ENCODE data around the gene PTCHD1. TPM values are rescaled to one million over a fixed set of nuclear protein-coding genes. Genes with fewer than 3 reads are reported as not detected.

PTCHD1 gene
- total RNA-seq, 2 experiments from 2014 or later = not detected

DNA sequence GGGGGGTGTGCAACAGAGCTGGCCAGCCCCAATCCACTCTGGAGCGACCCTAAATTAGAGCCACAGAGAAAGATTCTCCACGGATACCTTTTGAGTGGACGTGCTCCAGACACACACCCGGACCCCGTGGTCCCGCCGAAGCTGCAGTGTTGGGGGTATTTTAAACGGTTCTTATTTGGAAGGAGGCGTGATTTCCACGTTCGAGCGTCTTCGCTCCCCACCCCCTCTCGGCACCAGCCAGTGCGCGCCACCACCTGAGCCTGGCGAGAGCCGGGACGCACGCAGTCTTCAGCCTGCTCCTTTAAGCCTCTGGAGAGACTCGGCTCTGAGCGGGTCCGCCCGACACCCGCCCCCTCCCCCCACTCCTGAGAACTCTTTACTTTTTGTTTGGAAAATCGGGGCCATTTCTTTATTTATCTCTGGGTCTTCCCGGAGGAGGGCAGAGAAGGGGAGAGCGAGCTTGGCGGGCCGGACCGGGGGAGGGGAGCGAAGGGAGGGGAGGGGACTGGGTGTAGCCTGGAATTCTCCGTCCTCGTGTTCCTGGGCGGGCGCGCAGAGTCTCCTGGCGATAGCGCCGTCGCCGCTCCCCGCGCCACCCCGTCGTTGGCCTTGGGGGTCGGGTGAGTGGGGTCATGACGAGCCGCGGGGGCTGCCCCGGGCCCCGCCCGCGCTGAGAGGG lies 668 bp upstream of the PTCHD1 start:
- Mint-ChIP-seq H3K27ac (no peak overlapping the region), H3K9me3 (no peaks in the 10 kb centered on the region), H3K4me1 (peaks cover 6% of the 10 kb centered on the region), H3K27me3 (peaks cover 68% of the 10 kb centered on the region), H3K4me3 (peak overlapping the region; percentile 22), H3K36me3 (no peaks in the 10 kb centered on the region)
- no peak for DNase-seq

DNA sequence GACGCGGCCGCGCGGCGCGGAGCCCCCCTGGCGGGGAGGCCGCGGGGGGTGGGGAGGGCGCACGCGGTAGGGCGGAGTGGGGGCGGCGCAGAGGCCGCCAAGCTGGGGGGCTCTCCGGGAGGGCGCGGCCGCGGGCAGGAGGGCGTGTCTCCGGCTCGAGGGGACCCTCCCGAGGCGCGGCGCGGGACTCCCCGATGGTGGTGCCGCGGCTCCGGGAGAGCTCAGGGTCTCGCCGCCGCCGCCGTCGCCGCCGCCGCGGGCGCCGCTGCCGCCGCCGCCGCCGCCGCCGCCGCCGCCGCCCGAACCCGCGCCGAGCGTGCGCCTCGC lies 165 bp upstream of the PTCHD1 start:
- peaks cover 68% of the 10 kb centered on the region for H3K27me3 Mint-ChIP-seq
- H3K4me3 Mint-ChIP-seq = no peak overlapping the region
- no peaks in the 10 kb centered on the region for H3K36me3 Mint-ChIP-seq
- H3K9me3 Mint-ChIP-seq = no peaks in the 10 kb centered on the region
- H3K27ac Mint-ChIP-seq = no peak overlapping the region
- no peak for DNase-seq
- H3K4me1 Mint-ChIP-seq = peaks cover 6% of the 10 kb centered on the region

DNA sequence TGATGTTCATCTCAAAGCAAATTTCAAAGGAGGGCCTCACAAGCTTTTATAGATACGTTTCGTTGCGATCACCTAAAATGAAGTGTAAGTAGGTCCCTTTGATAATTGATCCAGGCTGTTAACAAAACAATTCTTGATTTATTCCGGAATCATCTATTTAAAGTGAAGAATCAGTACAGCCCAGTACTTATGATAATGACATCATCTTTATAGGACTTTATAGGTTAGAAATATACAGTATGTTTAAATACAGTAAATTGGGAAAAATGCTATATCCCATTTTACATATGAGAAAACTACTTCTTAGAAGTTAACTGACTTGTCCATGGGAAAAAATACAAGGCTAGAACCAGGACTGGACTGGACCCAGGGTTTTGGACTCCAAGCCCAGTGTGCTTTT lies 3.7 kb downstream of the PTCHD1 start:
- no peak for DNase-seq
- Mint-ChIP-seq H3K27me3 (peaks cover 49% of the 10 kb centered on the region), H3K9me3 (no peaks in the 10 kb centered on the region), H3K4me3 (no peak overlapping the region), H3K4me1 (no peaks in the 10 kb centered on the region), H3K27ac (no peak overlapping the region), H3K36me3 (no peaks in the 10 kb centered on the region)

DNA sequence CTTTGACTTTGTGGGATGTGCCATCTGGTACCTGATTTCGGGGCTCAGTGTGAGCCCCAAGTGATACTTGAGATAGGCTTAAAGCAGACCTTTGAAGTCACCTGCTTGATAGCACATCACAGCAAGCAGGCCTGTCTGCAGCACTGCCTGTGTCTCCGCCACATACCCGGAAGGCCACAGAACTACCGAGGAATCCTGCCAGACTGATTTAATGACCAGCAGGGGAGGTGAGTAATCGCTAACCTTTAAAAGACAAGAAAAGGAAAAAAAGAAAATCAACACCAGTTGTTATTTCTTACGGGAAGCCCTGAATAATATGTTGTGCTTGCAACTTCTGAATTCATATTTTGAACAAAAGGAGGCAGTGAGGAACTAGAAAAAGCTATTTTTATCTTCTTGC lies 6.8 kb downstream of the PTCHD1 start:
- no peak overlapping the region for H3K27ac Mint-ChIP-seq
- no peak overlapping the region for H3K4me3 Mint-ChIP-seq
- no peak for DNase-seq
- no peaks in the 10 kb centered on the region for H3K9me3 Mint-ChIP-seq
- H3K36me3 Mint-ChIP-seq = no peaks in the 10 kb centered on the region
- no peaks in the 10 kb centered on the region for H3K4me1 Mint-ChIP-seq
- peaks cover 27% of the 10 kb centered on the region for H3K27me3 Mint-ChIP-seq

DNA sequence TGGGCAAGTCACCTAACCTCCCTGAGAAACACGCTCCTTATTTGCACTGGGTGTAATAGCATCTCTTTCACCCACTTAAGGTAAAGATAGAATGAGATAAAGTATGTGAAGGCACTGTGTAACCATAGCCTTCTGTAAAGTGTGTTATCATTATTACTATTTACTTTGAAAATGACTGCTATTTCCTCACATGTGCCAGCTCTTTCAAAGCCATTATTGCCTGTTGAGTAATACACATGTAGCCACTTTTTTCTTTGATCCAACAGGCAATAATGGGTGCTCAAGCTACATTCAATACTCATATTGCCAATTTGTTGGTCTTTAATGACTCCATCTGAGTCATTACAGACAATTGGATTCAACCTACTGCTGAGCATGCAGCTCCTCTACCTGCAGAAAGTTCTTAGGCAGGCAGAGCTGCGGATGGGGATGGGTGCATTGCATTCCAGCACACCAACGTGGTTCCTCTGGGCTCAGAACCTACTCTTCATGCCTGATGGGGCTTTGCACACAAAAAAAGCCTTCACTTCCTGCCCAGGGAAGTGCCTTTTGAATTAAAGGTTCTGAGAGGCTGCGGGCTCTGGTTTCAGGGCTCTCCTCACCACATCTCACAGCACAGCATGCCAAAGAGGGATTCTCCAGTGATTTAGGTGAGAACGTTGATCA lies 9.7 kb downstream of the PTCHD1 start:
- Mint-ChIP-seq H3K27ac (no peak overlapping the region), H3K4me3 (no peak overlapping the region), H3K27me3 (peaks cover 18% of the 10 kb centered on the region), H3K9me3 (no peaks in the 10 kb centered on the region), H3K36me3 (no peaks in the 10 kb centered on the region), H3K4me1 (no peaks in the 10 kb centered on the region)
- no peak for DNase-seq

DNA sequence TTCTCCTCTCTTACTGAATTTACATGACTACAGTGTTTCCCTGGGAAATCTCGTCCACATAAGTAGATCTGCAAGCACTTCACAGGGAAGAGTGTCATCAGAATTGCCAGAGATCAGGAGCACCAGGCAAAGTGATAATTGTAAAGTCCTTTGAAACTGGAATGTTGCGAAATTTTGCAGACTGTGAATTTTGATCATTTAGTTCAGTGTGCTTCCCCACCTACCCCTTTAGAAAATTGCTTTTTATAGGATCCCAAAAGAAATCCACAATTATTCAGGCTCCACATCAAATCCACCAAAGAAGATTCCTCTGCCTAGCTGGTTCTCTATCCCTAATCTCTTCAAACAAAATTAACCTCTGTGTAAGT lies 10.2 kb downstream of the PTCHD1 start:
- H3K4me3 Mint-ChIP-seq = no peak overlapping the region
- no peaks in the 10 kb centered on the region for H3K36me3 Mint-ChIP-seq
- H3K4me1 Mint-ChIP-seq = no peaks in the 10 kb centered on the region
- H3K27ac Mint-ChIP-seq = no peak overlapping the region
- H3K9me3 Mint-ChIP-seq = no peaks in the 10 kb centered on the region
- no peak for DNase-seq
- peaks cover 18% of the 10 kb centered on the region for H3K27me3 Mint-ChIP-seq

DNA sequence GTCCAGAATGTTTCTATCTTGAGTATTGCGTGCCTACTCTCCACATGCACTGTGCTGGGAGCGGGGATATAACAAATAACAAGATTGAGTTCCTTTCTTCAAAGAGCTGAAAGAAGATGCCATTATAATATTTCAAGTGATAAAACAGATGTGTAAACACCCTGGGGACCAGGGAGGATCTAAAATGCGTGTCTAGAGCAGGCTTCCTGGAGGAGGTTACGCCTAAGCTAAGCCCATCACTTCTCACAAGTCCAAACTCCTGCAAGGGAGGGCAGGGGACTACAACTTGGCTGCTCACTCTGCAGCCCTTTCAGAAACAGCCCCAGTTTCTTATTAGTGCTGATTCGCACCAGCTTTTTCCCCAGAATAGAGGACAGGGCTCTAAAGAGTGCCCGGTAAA lies 21.5 kb downstream of the PTCHD1 start:
- no peak overlapping the region for H3K27ac Mint-ChIP-seq
- no peaks in the 10 kb centered on the region for H3K27me3 Mint-ChIP-seq
- H3K36me3 Mint-ChIP-seq = no peaks in the 10 kb centered on the region
- DNase-seq = no peak
- peaks cover 6% of the 10 kb centered on the region for H3K9me3 Mint-ChIP-seq
- no peak overlapping the region for H3K4me3 Mint-ChIP-seq
- H3K4me1 Mint-ChIP-seq = no peaks in the 10 kb centered on the region

DNA sequence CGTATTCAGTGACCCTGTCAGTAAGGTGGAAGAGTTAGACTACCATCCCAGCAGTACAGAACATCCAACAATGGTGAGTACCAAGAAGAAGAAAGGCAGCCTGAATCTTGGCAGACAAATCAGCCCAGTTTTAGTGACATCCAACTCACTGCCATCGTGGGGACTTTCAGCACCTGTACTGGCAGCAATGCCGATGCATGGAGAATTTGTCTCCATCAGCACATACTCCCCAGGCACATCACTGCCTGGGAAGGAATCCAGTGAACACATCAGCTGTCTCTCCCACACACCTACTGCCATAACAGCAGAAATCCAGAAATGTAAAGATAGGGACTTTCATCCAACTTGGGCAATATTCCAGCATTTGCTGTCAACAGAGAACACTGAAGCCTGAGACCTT lies 29.8 kb downstream of the PTCHD1 start:
- H3K27me3 Mint-ChIP-seq = no peaks in the 10 kb centered on the region
- no peak overlapping the region for H3K27ac Mint-ChIP-seq
- H3K9me3 Mint-ChIP-seq = peaks cover 4% of the 10 kb centered on the region
- H3K4me1 Mint-ChIP-seq = no peaks in the 10 kb centered on the region
- H3K36me3 Mint-ChIP-seq = no peaks in the 10 kb centered on the region
- H3K4me3 Mint-ChIP-seq = no peak overlapping the region
- no peak for DNase-seq

DNA sequence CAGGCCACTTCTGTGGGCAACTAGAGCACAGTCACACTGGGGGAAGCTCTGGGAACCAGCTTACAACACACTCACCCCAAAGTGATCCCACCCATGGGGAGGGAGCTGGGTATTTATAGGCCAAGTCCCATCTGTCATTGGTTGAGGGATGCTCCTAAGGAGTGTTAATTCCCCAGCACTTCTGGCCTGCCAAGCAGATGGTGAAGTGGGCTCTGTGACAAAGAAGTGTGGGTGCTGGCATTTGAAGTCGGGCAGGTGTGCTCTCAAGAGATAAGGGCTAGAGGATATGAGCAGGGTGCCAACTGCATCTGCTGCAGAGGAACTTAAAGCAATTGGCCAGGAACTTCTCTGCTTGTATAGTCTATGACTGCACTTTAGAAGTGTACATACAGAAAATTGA lies 30.9 kb downstream of the PTCHD1 start:
- Mint-ChIP-seq H3K4me1 (no peaks in the 10 kb centered on the region), H3K9me3 (peaks cover 2% of the 10 kb centered on the region), H3K27me3 (no peaks in the 10 kb centered on the region), H3K27ac (no peak overlapping the region), H3K36me3 (no peaks in the 10 kb centered on the region), H3K4me3 (no peak overlapping the region)
- DNase-seq = no peak

DNA sequence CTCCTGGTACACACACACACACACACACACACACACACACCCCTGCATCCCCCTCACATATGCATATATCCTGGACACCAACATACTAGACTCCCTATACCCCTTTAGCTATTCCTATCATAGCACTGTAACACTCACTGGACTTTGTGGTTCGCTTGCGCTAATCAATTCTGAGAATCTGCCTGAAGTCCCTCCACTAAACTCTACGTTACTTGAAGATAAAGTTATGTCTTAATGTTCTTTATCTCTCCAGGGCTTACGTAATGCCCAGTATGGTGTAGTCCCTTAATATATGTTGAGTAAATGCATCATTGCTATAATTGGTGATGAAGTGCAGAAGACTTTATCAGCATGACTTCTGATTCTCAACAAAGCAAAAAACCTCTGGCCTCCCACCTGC lies 32.3 kb downstream of the PTCHD1 start:
- Mint-ChIP-seq H3K36me3 (no peaks in the 10 kb centered on the region), H3K4me1 (no peaks in the 10 kb centered on the region), H3K27me3 (no peaks in the 10 kb centered on the region), H3K9me3 (no peaks in the 10 kb centered on the region), H3K4me3 (no peak overlapping the region), H3K27ac (no peak overlapping the region)
- DNase-seq = no peak

DNA sequence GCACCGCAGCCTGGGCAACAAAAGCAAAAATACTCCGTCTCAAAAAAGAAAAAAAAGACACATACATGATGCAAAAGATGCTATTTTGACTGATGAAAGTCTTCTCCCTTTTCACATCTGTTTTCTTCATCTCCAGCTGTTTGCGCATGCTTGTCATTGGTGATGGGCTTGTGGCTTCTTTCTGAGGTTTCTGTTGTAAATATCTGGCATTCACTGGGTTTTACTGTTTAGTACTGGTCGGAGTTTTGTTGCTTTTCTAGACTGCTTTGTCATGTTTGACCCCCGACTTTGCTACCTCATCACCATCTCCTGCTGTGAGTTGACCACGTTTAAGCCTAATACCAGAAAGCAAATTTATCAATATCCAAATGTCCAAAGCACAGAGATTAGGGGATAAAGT lies 34.4 kb downstream of the PTCHD1 start:
- no peak for DNase-seq
- H3K27me3 Mint-ChIP-seq = peaks cover 3% of the 10 kb centered on the region
- no peak overlapping the region for H3K4me3 Mint-ChIP-seq
- H3K4me1 Mint-ChIP-seq = no peaks in the 10 kb centered on the region
- no peaks in the 10 kb centered on the region for H3K36me3 Mint-ChIP-seq
- H3K27ac Mint-ChIP-seq = no peak overlapping the region
- no peaks in the 10 kb centered on the region for H3K9me3 Mint-ChIP-seq

DNA sequence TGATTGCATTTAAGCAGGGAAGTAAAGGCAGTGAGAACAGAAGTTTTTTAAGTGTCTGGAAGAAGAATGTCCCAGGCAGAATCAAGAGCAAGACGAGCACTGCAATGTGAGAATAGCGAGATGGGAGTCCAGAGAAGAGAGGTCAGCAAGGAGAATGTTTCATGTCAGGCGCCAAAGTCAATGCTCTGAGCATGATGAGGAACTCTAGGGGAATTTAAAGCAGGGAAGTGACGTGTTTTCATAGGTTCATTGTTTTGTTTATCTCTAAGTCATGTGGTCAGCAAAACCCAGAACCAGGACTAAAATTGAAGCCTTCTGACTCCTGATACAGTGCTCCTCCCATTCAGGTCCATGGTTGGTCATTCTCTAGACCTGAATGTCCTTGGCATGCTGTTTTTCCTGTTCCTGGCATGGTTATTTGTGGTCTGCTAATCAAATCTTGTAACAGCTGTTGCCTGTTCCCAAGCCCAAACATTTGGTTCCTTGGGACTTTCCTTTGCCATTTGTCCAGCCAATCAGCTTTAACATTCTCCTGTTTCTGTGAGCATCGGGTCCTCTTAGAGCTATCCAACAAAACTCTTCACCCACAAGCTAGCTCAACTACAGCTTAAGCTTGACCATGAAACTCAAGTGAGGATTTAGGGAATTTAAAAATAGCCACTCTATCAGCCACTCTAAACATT lies 37.7 kb downstream of the PTCHD1 start:
- Mint-ChIP-seq H3K9me3 (no peaks in the 10 kb centered on the region), H3K4me3 (no peak overlapping the region), H3K27ac (no peak overlapping the region), H3K36me3 (no peaks in the 10 kb centered on the region), H3K4me1 (no peaks in the 10 kb centered on the region), H3K27me3 (peaks cover 3% of the 10 kb centered on the region)
- DNase-seq = no peak

DNA sequence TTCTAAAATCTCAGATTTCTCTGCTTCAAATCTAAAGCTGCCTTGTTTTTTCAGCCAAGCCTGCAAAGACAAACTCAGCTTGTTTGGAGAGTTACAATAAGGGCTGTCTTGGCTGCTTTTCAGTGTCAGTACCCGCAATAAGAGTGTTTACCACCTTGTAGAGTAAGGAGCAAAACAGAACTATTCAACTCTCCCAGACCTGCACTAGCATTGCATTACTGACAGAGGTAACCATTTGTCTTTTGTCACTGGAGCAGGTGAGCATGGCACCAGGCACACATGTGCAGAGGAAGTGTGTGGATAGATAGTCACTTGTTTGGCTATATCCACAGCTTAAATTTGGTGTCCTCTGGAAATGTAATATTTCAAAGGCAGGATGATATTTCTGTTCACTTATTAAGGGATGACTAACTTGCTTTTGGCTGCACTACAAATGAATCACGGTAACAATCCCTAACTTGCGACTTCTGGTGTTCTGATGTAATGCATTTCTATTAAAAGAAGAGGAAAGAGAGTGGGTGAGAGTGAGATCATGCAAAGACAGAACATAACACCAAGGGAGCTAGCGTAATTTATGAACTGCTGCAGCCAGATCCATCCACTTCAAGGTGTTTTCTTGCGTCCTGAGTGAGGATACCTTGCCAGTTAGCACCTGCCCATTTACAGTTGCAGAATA lies 38.6 kb downstream of the PTCHD1 start:
- Mint-ChIP-seq H3K27me3 (peaks cover 3% of the 10 kb centered on the region), H3K36me3 (no peaks in the 10 kb centered on the region), H3K4me1 (no peaks in the 10 kb centered on the region), H3K9me3 (no peaks in the 10 kb centered on the region), H3K4me3 (no peak overlapping the region), H3K27ac (no peak overlapping the region)
- no peak for DNase-seq

DNA sequence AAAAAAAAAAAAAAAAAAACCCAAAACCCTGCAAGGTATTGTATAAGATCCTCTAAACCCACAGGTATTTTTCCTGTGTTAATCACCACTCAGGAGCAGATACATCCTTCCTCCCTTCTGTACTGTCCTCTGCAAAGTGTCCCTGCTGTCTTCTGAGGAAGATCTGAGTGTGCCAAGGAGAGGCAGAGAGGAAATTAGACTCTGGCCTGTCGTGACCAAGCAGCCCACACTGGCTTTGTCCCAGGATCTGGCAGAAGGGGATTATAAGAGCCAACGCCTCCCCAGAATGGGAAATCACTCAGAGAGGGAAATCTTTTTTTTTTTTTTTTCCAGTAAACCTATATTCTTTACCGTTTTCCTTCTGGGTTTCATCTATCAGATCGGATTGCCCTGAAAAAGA lies 39.6 kb downstream of the PTCHD1 start:
- Mint-ChIP-seq H3K36me3 (no peaks in the 10 kb centered on the region), H3K4me3 (no peak overlapping the region)

DNA sequence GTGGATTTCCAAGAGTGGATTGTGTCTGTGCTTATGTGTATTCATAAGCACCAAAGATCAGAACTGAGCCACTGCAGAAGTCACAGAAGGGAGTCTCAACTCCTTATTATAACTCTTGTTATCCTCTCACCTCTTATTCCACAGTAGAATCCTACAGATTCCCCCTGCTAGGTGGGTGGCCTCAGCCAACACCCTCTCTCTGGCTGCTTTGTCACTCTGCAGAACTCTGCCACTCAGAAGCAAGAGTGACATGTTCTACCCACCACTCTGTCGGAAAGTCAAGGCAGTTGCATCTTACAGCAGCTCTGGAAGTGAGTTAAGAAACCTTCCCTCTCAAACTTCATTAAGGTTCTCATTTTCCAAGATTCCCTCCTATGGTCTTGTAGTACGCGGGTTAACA lies 41.9 kb downstream of the PTCHD1 start:
- no peak overlapping the region for H3K27ac Mint-ChIP-seq
- no peaks in the 10 kb centered on the region for H3K36me3 Mint-ChIP-seq
- H3K9me3 Mint-ChIP-seq = no peaks in the 10 kb centered on the region
- peaks cover 18% of the 10 kb centered on the region for H3K27me3 Mint-ChIP-seq
- no peak for DNase-seq
- H3K4me3 Mint-ChIP-seq = no peak overlapping the region
- H3K4me1 Mint-ChIP-seq = peaks cover 3% of the 10 kb centered on the region

More for the DNA sequence above, 39.6 kb downstream of the PTCHD1 start:
- Mint-ChIP-seq H3K4me1 (no peaks in the 10 kb centered on the region), H3K27ac (no peak overlapping the region), H3K27me3 (peaks cover 3% of the 10 kb centered on the region), H3K9me3 (no peaks in the 10 kb centered on the region)
- no peak for DNase-seq

Data from activated naive CD8-positive, alpha-beta T cell treated with anti-CD3 and anti-CD28 coated beads for 36 hours (primary cell).